Muscle of arm (tissue), 12 donors: ENCODE results near the gene METTL9. TPM values are rescaled to one million over a fixed set of nuclear protein-coding genes. Genes with fewer than 3 reads are reported as not detected.
A peak's percentile ranks its signal among the peaks of the same experiment; 100 is the strongest.
"Not testable (repeated sequence)": the region's sequence is repeated elsewhere in the genome, so short reads cannot be mapped to it uniquely, and the experiment has no call there.

Source experiments
- DNase-seq: peaks from one replicate; pipeline ENCODE4 v3.0.0-alpha.2; 2013
- polyA plus RNA-seq, 12 donors: library from polyadenylated mRNA; unstranded; fragments of 120-200 nt; gene quantifications; one replicate each; pipeline ENCODE4 v1.2.1, GENCODE V29; 2013; ENCODE audit not compliant: insufficient read length in 12 of 12

The METTL9 gene
- polyA plus RNA-seq, 12 donors = 84.0 to 132 (median 111) TPM; not detected in 1

GRCh38 chr16:21631376-21631775 is 32.0 kb downstream of the METTL9 start:
- DNase-seq = not testable (repeated sequence)

- not testable (repeated sequence) for DNase-seq
Observed at GRCh38 chr16:21631951-21632575, 32.7 kb downstream of the METTL9 start.

DNA sequence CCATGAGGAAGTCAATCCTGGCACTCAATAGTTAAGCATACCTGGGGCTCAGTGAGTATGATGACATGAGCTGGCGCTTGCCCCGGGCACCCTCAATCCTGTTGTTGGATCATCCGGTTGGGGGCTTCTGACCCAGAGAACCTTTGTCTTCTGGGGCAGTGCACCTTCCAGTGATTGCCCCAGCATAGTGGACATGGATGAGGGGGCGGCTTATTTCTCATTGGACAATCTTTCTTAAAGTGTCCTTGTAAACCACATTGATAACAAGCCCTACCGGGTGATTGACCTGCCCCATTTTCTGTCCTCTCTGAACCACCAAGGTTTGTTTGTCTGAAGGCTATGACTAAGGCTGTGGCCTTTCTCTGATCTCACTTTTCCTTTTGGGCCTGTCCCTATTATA is 34.8 kb downstream of the METTL9 start:
- DNase-seq = no peak

GRCh38 chr16:21635694-21636093 is 36.3 kb downstream of the METTL9 start:
- not testable (repeated sequence) for DNase-seq

DNA sequence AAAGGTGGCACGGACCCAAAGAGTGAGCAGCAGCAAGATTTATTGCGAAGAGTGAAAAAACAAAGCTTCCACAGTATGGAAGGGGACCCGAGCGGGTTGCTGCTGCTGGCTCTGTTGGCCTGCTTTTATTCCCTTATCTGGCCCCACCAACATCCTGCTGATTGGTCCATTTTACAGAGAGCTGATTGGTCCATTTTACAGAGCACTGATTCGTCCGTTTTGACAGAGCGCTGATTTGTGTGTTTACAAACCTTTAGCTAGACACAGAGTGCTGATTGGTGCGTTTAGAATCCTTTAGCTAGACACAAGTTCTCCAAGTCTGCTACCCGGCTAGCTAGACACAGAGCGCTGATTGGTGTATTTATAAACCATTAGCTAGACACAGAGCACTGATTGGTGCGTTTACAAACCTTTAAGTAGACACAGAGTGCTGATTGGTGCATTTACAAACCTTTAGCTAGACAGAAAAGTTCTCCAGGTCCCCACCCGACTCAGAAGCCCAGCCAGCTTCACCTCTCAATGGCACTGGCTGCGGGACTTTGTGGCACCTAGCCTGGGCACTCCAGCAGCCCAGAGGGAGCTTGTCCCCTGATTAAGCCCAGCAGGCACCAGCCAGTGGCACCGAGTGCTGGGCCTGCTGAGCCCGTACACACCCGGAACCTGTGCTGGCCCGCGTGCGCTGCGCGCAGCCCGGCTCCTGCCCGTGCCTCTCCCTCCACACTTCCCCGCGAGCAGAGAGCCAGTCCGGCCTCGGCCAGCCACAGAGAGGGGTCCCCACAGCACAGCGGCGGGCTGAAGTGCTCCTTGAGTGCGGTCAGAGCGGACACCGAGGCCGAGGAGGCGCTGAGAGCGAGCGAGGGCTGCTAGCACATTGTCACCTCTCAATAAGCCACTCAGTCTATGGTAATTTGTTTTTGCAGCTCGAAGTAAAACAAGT is 37.9 kb downstream of the METTL9 start:
- DNase-seq = no peak

- DNase-seq = no peak
Observed at GRCh38 chr16:21638573-21638975, 39.2 kb downstream of the METTL9 start.

GRCh38 chr16:21639493-21639892 is 40.1 kb downstream of the METTL9 start:
- DNase-seq = no peak

DNA sequence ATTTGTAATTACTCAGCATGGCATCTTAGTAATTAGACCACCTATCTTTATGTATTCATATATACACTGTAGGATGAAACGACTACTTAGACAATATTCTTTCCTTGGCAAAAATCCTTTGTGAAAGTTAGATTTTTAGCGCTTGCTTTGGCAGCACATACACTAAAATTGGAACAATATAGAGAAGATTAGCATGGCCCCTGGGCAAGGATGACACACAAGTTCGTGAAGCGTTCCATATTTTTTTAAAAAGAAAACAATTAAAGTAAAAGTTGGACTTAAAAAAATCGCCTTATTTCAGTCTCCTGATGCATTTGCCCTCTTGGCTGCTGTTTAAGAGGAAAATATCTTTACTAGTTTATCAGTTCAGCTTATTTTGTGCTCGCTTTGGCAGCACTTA is 42.5 kb downstream of the METTL9 start:
- no peak for DNase-seq

DNA sequence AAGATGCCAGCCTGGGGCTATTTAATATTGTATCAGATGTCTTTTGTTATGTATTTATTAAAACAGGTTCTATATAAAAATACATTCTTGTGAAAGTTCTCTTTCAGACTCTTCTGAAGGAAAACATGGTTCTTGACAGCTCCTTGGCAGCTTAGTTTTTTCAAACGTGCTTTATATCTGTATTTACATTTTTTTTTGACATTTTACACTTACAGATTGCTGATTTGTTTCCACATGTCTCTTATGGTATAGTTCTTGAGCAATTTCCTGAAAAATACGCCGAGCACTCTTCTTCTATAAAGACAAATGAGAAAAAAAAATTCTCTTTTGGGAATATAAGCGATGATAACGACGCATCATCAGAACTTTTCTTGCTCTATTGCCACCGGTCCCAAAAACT is 43.5 kb downstream of the METTL9 start:
- no peak for DNase-seq

GRCh38 chr16:21643785-21644184 is 44.4 kb downstream of the METTL9 start:
- DNase-seq = no peak

- DNase-seq = no peak
Observed at GRCh38 chr16:21644674-21645073, 45.3 kb downstream of the METTL9 start.

GRCh38 chr16:21645261-21645721 is 45.9 kb downstream of the METTL9 start:
- DNase-seq = peak; percentile 15

DNA sequence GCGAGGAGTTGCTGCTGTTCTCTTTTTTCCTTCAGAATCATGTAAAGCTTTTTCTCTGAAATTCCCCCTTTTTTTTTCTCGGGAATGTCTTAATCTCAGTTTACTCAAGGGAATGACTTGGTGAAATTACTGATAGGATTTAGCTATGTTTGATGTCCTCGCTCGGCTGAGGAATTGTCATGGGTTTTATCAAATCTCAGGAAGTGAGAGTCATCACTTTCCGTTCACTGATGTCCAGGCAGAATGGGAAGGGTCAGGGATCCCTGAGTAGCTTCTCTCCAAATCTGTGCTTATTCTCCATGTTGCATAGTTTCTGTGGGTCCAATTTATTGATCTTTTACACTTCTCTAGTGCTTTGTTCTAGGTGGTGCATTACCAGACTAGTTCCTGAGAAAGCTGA is 46.7 kb downstream of the METTL9 start:
- DNase-seq = no peak

GRCh38 chr16:21646721-21647561 is 47.6 kb downstream of the METTL9 start:
- no peak for DNase-seq

- no peak for DNase-seq
Observed at GRCh38 chr16:21647562-21648164, 48.3 kb downstream of the METTL9 start.

DNA sequence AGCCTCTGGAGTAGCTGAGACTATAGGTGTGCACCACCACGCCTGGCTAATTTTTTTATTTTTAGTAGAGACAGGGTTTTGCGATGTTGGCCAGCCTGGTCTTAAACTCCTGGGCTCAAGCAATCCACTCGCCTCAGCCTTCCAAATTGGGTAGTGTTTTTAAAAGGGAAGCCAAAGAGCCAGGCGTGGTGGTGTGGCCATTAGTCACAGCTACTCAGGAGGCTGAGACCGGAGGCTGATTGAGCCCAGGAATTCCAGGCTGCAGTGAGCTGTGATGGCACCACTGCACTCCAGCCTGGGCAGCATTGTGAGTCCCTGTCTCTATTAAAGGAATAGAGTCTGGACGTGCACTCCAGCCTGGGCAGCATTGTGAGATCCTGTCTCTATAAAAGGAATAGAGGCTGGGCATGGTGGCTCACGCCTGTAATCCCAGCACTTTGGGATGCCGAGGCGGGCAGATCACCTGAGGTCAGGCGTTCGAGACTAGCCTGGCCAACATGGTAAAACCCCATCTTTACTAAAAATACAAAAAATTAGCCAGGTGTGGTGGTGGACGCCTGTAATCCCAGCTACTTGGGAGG is 50.5 kb downstream of the METTL9 start:
- DNase-seq = not testable (repeated sequence)

- no peak for DNase-seq
Observed at GRCh38 chr16:21650521-21650920, 51.1 kb downstream of the METTL9 start.

- DNase-seq = no peak
Observed at GRCh38 chr16:21651515-21651914, 52.1 kb downstream of the METTL9 start.

GRCh38 chr16:21652453-21652852 is 53.1 kb downstream of the METTL9 start, which contains the start of gene IGSF6:
Gene IGSF6, minus strand, starts transcription at chr16:21652608. Its CDS starts 10 bp downstream, at chr16:21652598.
- DNase-seq = no peak

DNA sequence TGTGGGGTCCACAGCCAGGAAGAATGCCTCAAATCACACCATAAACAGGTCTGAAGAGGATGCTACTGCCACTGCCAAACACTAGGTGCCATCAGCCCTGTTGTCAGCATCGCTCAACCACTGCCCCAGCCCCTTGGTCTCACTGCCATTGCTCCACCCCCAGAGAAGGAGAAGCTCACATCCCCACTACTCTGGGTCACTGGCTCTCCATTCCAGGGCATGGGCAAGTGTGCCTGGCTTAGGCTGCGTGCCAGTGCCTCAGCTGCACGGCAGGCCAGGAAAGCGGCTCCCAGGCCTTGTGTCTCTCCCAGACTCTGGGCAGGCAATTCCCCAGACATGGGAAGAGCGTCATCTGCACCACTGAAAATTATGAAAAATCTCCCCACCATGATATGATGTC is 54.2 kb downstream of the METTL9 start:
- no peak for DNase-seq

- no peak for DNase-seq
Observed at GRCh38 chr16:21654466-21654865, 55.1 kb downstream of the METTL9 start.
